Neural cell (in vitro differentiated cells): Measurements from ENCODE around the gene SIN3A.

Experiments used
- EZH2 ChIP-seq: fragments of 200-600, 300-800 bp; shearing (Covaris generic), sonication (generic); IDR thresholded peaks from 2 replicates; pipeline ENCODE4 v1.6.1; 2014; ENCODE audit warnings: antibody characterized with exemption, low read length, borderline replicate concordance, mild to moderate bottlenecking; ENCODE audit not compliant: insufficient read depth, poor library complexity, severe bottlenecking
- TF ChIP-seq, protein P1 (sequence below): fragments of 450-650 bp; IDR thresholded peaks from 2 replicates; pipeline ENCODE4 v1.5.1; 2014; ENCODE audit warnings: antibody characterized with exemption, mild to moderate bottlenecking, moderate library complexity; ENCODE audit not compliant: poor library complexity, severe bottlenecking

DNA sequence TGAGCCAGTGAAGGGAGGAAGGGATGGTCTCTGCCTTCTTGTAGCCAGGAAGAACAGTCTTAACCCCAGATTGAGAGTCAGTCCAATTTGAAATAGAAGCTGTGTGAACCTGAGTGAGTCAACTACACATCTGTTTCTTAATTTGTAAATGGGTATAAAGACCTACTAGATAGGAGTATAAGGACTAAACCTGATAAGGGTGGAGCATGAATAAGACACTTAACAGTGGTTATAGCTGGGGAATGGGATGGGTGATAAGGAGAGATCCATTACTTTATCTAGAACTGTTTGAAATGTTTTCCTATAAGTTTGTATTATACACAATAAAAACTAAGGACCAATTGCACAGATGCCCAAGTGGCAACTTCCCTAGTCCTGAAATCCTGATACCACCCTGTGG lies 84.5 kb downstream of the SIN3A start:
- TF ChIP-seq, protein P1, sequence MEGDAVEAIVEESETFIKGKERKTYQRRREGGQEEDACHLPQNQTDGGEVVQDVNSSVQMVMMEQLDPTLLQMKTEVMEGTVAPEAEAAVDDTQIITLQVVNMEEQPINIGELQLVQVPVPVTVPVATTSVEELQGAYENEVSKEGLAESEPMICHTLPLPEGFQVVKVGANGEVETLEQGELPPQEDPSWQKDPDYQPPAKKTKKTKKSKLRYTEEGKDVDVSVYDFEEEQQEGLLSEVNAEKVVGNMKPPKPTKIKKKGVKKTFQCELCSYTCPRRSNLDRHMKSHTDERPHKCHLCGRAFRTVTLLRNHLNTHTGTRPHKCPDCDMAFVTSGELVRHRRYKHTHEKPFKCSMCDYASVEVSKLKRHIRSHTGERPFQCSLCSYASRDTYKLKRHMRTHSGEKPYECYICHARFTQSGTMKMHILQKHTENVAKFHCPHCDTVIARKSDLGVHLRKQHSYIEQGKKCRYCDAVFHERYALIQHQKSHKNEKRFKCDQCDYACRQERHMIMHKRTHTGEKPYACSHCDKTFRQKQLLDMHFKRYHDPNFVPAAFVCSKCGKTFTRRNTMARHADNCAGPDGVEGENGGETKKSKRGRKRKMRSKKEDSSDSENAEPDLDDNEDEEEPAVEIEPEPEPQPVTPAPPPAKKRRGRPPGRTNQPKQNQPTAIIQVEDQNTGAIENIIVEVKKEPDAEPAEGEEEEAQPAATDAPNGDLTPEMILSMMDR, result no peak
- no peak for TF ChIP-seq EZH2
